Dermis microvascular lymphatic vessel endothelial cell (primary cell): ENCODE data around the gene ANKRD53. TPM values are rescaled to one million over a fixed set of nuclear protein-coding genes. Genes with fewer than 3 reads are reported as not detected.

Source experiments
- DNase-seq, 2 donors: peaks; one replicate each; pipeline versions ENCODE4 v3.0.0 to v3.0.0-alpha.2; 2010; ENCODE audit warnings: low read depth in 2 of 2
- total RNA-seq: library from RNA; depleted of rRNA; stranded (reverse); fragments of >200 nt; gene quantifications from 2 replicates; pipeline ENCODE4 v1.2.1, GENCODE V29; 2014

Gene ANKRD53
- total RNA-seq, 1 donor from 2014 or later: 0.13 TPM

GRCh38 chr2:70964596-70965386 lies 13.6 kb upstream of the ANKRD53 start:
- peak in 1 of 2 donors; percentile 68 for DNase-seq

DNA sequence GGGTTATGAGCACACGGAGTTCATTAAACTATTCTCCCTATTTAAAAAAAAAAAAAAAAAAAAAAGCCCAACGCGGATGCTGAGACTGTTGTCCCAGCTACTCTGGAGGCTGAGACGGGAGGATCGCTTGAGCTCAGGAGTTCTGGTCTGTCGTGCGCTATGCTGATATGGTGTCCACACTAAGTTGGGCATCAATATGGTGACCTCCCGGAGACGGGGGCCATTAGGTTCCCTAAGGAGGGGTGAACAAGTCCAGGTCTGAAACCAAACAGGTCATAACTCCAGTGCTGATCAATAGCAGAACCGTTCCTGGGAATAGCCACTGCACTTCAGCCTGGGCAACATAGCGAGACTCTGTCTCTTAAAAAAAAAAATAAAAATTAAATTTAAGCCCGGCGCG lies 12.9 kb upstream of the ANKRD53 start:
- DNase-seq: no peak

DNA sequence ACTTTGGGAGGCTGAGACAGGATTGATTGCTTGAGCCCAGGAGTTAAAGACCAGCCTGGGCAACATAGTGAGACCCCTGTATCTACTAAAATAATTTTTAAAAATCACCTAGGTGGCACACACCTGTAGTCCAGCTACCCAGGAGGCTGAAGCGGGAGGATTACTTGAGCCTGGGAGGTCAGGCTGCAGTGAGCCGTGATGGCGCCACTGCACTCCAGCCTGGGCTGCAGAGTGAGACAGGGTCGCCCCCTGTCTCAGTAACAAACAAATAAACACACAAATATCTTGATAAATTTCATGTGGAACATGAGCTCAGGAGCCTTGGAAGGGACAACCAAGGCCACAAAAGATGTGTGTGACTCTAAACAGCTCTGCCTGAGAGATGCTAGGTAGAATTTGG lies 11.7 kb upstream of the ANKRD53 start:
- no peak for DNase-seq

DNA sequence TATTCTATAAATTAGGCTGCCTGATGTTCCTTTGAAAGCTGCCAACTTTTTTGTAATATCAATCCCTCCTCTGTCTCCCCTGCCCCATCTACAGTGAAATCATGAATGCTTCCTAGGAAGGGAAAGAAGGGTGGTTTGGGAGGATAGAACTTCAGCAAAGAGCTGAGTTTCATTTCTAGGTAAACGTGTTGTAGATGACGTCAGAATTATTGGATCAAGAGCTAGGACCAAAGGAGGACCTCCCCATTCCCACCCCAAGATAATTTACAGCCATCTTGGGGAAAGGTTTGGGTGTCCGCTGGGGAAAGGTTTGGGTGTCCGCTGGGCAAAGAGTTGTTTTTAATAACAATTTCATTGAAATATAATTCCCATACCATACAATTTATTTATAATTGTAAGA lies 11.2 kb upstream of the ANKRD53 start:
- no peak for DNase-seq

- DNase-seq: no peak
Observed at GRCh38 chr2:70974592-70974991, 3.8 kb upstream of the ANKRD53 start.

DNA sequence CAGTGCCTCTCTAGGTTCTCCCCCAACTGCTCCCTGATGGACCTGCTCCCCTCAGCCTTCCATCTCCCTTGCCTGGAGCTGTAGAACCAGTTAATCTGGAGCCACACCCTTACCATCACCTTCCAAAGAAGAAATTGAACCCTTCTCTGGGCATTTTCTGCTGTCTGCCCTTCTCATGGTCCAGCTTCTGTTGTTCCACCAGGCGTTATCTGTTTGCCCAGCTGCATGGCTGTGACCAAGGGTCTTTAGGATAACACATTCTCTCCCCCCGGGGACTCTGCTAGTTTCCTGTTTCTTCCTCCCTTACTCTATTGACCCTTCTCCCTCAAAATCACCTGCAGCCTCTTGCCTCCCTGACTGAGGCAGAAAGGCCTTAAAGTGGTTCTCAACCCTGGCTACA lies 3.2 kb upstream of the ANKRD53 start:
- no peak for DNase-seq

- DNase-seq: peak; percentile 56 to 72
Observed at GRCh38 chr2:70977605-70978205, 725 bp upstream of the ANKRD53 start.

- DNase-seq: no peak
Observed at GRCh38 chr2:70979180-70979488, 704 bp downstream of the ANKRD53 start.

DNA sequence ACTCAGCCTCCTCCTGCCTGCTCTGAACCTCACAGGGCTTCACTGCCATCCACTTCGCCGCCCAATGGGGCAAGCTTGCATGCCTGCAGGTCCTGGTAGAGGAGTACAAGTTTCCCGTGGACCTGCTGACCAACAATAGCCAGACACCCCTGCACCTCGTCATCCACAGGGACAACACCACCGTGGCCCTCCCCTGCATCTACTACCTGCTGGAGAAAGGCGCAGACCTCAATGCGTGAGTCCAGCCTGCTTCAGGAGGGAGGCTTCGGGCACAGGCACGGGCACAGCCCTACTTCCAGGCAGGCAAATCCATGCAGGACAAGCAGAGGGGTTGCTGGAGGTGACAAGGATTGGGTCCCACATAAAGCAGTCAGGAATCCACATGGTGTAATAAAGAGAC lies 1.2 kb downstream of the ANKRD53 start:
- no peak for DNase-seq

DNA sequence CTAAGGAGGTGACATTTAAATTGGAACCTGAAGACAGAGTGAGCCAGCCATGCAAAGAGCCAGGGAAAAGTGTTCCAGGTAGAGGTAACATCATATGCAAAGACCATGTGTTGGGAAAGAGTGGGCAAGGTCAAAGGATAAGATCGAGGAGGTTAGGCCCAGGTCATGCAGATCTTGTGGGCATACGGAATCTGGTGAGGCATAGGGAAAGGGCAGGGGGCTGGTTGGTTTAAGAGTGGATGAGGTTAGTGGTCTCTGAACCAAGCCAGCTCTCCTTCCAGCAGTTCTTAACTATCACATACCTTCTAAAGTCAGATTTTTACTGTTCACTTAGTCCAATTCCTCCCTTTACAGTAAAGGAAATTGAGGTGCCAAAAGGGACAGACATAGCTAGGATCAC lies 3.0 kb downstream of the ANKRD53 start:
- DNase-seq: no peak

DNA sequence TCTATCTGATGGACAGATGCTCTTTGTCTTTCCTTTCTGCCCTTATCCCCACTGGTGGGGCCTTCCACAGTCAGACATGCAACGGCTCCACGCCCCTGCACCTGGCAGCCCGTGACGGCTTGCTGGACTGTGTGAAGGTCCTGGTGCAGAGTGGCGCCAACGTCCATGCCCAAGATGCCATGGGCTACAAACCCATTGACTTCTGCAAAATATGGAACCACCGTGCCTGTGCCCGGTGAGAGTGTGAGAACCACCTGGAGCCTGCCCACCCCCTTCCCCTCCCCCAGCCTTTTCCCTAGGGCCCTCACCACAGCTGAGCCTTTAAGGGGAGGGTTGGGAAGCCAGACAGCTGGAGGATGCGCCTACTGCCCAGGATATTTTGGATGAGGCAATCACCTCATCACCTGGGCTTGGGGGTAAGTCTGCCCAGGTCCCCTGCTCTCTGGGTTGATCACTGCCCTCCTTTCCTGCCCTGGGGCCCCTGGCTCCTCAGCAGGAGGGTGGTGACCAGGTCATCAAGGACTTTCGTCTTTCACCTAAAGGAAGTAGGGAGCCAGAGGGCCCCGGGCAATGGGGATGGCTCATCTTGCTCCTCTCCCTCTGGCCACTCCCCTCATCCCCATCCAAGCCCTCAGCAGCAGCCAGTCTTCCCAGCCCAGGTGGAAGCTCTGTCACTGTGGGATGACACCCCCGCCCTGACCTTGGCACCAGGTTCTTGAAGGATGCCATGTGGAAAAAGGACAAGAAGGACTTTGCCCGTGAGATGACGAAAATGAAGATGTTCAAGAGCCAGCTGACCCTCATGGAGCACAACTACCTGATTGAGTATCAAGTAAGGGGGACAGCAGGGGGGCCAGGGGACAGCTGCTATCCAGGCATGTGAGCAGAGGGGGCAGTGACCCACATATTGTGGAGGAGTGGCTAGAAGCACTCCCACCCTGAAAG lies 3.7 kb downstream of the ANKRD53 start:
- DNase-seq: no peak

DNA sequence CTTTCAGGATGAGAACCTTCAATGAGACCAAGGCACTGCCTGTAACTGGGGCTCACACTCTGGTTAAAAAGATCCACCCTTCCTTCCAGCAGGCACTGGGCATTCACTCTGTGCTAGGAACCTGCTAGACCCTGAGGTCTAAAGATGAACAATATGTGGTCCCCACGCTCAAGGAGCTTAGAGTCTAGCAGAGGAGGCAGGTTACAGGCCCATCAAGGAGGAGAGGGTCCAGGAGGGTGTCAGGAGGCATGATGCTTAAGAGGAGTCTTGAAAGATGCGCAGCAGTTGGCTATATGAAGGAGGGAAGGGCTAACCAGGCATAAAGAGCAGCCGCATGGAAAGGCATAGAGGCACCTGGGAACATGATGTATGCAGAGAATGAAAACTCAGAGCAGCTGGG lies 4.5 kb downstream of the ANKRD53 start:
- DNase-seq: no peak

GRCh38 chr2:70983506-70984227 lies 5.2 kb downstream of the ANKRD53 start:
- no peak for DNase-seq

DNA sequence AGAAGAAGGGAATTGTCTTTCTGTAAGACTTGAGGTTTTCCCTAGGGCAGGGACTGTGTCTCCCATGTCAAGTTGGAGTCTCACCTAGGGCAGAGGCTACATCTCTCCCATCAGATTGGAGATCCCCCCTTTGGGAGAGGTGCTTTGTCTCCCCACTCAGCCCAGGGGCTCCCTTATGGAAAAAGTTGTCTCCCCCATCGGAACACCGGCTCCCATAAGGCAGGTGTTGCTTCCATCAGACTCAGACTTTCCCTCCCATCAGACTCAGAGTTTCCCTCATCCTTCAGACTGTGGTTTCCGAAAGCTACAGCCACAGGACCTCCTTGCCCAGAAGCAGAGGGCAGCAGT lies 5.8 kb downstream of the ANKRD53 start:
- DNase-seq: no peak

- peak in 1 of 2 donors; percentile 58 for DNase-seq
Observed at GRCh38 chr2:70984576-70985282, 6.3 kb downstream of the ANKRD53 start.

DNA sequence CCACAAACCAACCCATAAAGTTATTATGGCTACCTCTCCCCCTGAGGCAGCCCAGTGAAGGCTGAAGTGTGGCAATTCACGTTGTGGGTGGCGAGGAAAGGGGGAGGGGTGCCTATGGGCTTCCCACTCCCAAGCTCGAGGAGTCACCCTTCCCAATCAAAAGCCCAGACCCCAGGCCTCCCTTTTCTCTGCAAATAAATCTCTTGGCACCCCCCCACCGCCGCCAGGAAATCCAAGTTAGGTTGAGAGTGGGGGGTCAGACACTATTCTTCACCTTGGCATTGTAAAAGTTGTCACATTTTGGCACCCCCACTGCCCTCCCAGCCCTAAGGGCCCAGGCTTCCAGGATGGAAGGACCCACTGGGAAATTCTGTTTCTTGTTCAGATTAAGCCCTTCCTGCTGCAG lies 6.9 kb downstream of the ANKRD53 start:
- DNase-seq: no peak

GRCh38 chr2:70985956-70986355 lies 7.5 kb downstream of the ANKRD53 start:
- no peak for DNase-seq

DNA sequence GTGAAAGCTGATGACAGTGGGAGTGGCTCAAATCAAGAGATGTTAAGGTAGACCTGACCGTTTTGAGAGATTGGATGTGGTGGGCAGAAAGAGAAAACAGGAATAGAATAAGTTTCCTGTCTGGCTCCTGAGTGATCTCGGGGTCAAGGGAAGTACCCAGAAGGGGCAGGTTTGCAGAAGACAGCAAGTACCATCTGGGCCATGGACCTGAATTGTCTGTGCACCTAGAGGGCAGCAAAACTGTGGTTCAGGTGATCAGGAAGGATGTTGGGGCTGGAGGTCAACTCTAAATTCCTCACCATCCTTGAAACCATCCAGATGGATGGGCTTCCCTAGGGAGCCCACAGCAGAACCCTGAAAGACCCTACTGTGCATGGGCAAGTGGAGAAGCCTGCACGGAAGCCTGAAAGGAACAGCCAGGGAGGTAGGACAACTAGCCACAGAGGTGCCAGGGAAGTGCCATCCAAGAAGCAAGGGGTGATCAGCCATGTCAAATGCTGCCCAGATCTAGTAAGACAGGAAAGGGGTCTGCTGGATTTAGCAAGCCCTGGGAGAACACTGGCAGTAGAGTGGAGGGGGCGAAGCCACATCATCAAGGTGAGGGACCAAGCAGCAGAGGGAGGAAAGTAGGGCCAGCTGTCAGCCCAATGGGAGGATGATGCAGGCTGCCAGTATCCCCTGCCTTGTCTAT lies 8.2 kb downstream of the ANKRD53 start:
- DNase-seq: no peak

DNA sequence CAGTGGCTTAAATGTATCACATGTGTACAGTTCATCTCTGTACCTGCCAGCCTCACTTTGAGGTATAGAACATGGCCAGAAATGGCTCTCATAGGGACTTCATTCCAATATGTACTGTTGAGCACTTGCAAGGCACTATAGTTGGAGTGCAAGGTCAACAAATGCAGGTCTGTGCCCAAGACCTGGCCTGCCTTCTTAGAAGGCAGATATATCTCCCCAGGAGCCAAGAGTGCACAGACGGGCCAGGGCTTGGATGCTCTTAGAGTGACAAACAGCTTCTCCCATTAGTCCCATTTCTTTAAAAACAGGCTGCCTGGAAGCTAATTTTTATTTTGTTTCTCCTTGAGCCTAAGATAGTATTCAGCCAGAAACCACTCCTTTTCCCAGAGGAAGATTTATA lies 9.0 kb downstream of the ANKRD53 start:
- no peak for DNase-seq

- peak in 1 of 2 donors; percentile 34 for DNase-seq
Observed at GRCh38 chr2:70988151-70988550, 9.7 kb downstream of the ANKRD53 start.
